CD4-positive, alpha-beta memory T cell (primary cell): ENCODE results near the gene FGD2. TPM values are rescaled to one million over a fixed set of nuclear protein-coding genes. Genes with fewer than 3 reads are reported as not detected.
A peak's percentile ranks its signal among the peaks of the same experiment; 100 is the strongest.

Source experiments
- CTCF ChIA-PET: fragments of 350-600 bp; sonication (Branson Sonifier 250); formaldehyde crosslinking; loops from one replicate; lab custom pipeline; 2021; ENCODE audit warnings: inconsistent platforms; ENCODE audit not compliant: partially characterized antibody; lab: Charles Lee
- POLR2A ChIA-PET: fragments of 350-600 bp; sonication (Branson Sonifier 250); formaldehyde crosslinking; loops from one replicate; lab custom pipeline; 2021; ENCODE audit not compliant: partially characterized antibody; lab: Charles Lee
- DNase-seq, 5 donors: peaks; one replicate each; pipeline versions ENCODE4 v3.0.0 to v3.0.0-alpha.2; 2020 to 2022; ENCODE audit warnings: mixed read lengths in 1 of 5
- H3K27ac ChIP-seq: one replicate; pipeline ENCODE4 v1.7.0; 2013; ENCODE audit warnings: low read depth, low read length
- H3K27me3 ChIP-seq: 2 replicates; pipeline ENCODE4 v1.7.0; 2013; ENCODE audit warnings: mild to moderate bottlenecking, low read length, moderate library complexity; ENCODE audit not compliant: insufficient read depth
- H3K36me3 ChIP-seq: 2 replicates; pipeline ENCODE4 v1.7.0; 2013; ENCODE audit warnings: mild to moderate bottlenecking, low read length, moderate library complexity; ENCODE audit not compliant: insufficient read depth
- H3K4me1 ChIP-seq: 2 replicates; pipeline ENCODE4 v1.7.0; 2013; ENCODE audit warnings: mild to moderate bottlenecking, low read length, moderate library complexity; ENCODE audit not compliant: insufficient read depth
- H3K4me3 ChIP-seq, 2 donors: one replicate each; pipeline ENCODE4 v1.7.0; 2013; ENCODE audit warnings: low read length in 2 of 2, mild to moderate bottlenecking in 1 of 2
- H3K9me3 ChIP-seq, 2 donors: one replicate each; pipeline ENCODE4 v1.7.0; 2013; ENCODE audit warnings: low read length in 2 of 2, control low read depth in 1 of 2; ENCODE audit not compliant: control insufficient read depth in 1 of 2
- H3K27ac Mint-ChIP-seq, 7 donors: one replicate each; pipeline ENCODE4 v1.8.0; 2020 to 2021; ENCODE audit warnings: mixed read lengths in 7 of 7, mild to moderate bottlenecking in 6 of 7, inconsistent platforms in 3 of 7, moderate library complexity in 3 of 7
- H3K27me3 Mint-ChIP-seq, 2 donors: one replicate each; pipeline ENCODE4 v1.8.0; 2020 to 2021; ENCODE audit warnings: mixed read lengths in 2 of 2
- H3K36me3 Mint-ChIP-seq, 2 donors: one replicate each; pipeline ENCODE4 v1.8.0; 2020 to 2021; ENCODE audit warnings: mixed read lengths in 2 of 2, inconsistent platforms in 1 of 2, mild to moderate bottlenecking in 1 of 2
- H3K4me1 Mint-ChIP-seq, 4 donors: one replicate each; pipeline ENCODE4 v1.8.0; 2020 to 2021; ENCODE audit warnings: mixed read lengths in 4 of 4, mild to moderate bottlenecking in 1 of 4
- H3K4me3 Mint-ChIP-seq, 8 donors: one replicate each; pipeline ENCODE4 v1.8.0; 2020 to 2021; ENCODE audit warnings: mixed read lengths in 8 of 8, mild to moderate bottlenecking in 7 of 8, moderate library complexity in 6 of 8, inconsistent platforms in 3 of 8
- H3K9me3 Mint-ChIP-seq, 8 donors: one replicate each; pipeline ENCODE4 v1.8.0; 2020 to 2021; ENCODE audit warnings: mixed read lengths in 8 of 8, mild to moderate bottlenecking in 5 of 8, inconsistent platforms in 3 of 8, moderate library complexity in 1 of 8
- intact Hi-C: fragments of 100-400 bp; cut with micrococcal nuclease; formaldehyde crosslinking; loops from one replicate; pipeline ENCODE4 v1.15.1; 2023
- polyA plus RNA-seq, 2 donors: library from polyadenylated mRNA; unstranded; fragments of 300-500 nt; fragmentation: Illumina TruSeq; gene quantifications; one replicate each; pipeline ENCODE4 v1.2.3, GENCODE V29; 2021
- total RNA-seq, 2 experiments: library from RNA; stranded (reverse); gene quantifications; one replicate each; pipeline ENCODE4 v1.2.3, GENCODE V29; 2021

Gene FGD2
- total and polyA plus RNA-seq, 4 experiments from 2014 or later = 0.11 to 1.5 (median 1.4) TPM; not detected in 1

GRCh38 chr6:37050854-37051137 is 45.3 kb downstream of the FGD2 start:
- intact Hi-C loops = loop anchor here (1.0 kb wide), 3 partner anchors 29 to 158 kb away; no protein-coding TSS in a partner anchor
- CTCF ChIA-PET = interaction anchor here (0.7 to 14.7 kb wide), 31 partner anchors 10 to 285 kb away, joined by 3 to 285 read pairs (median 5); partner anchors contain the start of gene PIM1
- Mint-ChIP-seq H3K36me3 (no peaks in the 10 kb centered on the region), H3K9me3 (no peaks in the 10 kb centered on the region), H3K27me3 (no peaks in the 10 kb centered on the region), H3K27ac (peak overlapping the region; percentile 90 to 97 (median 94)), H3K4me1 (peaks cover 52 to 68% (median 61%) of the 10 kb centered on the region in 4 donors), H3K4me3 (peak overlapping the region in 7 of 8 donors; percentile 53 to 92 (median 85))
- H3K4me3 ChIP-seq = peak overlapping the region; percentile 49 to 58
- POLR2A ChIA-PET = interaction anchor here (0.8 to 13.6 kb wide), 16 partner anchors 14 to 165 kb away, joined by 3 to 386 read pairs (median 4); partner anchors contain the start of genes C6orf89, MTCH1 and PIM1
- H3K27ac ChIP-seq = peak overlapping the region; percentile 72
- no peak for DNase-seq
- no peaks in the 10 kb centered on the region for H3K36me3 ChIP-seq
- H3K9me3 ChIP-seq = no peaks in the 10 kb centered on the region
- peaks cover 66% of the 10 kb centered on the region for H3K4me1 ChIP-seq
- no peaks in the 10 kb centered on the region for H3K27me3 ChIP-seq

- Histone ChIP-seq H3K4me1 (peaks cover 60% of the 10 kb centered on the region), H3K27me3 (no peaks in the 10 kb centered on the region), H3K4me3 (no peak overlapping the region), H3K9me3 (no peaks in the 10 kb centered on the region), H3K36me3 (no peaks in the 10 kb centered on the region), H3K27ac (peak overlapping the region; percentile 72)
- Mint-ChIP-seq H3K9me3 (no peaks in the 10 kb centered on the region), H3K4me1 (peaks cover 50 to 62% (median 55%) of the 10 kb centered on the region in 4 donors), H3K27ac (peak overlapping the region; percentile 31 to 94 (median 92)), H3K4me3 (peak overlapping the region; percentile 38 to 92 (median 68)), H3K27me3 (no peaks in the 10 kb centered on the region), H3K36me3 (no peaks in the 10 kb centered on the region)
- ChIA-PET POLR2A (interaction anchor here (0.6 to 13.6 kb wide), 17 partner anchors 15 to 166 kb away, joined by 3 to 386 read pairs (median 4); partner anchors contain the start of genes C6orf89, MTCH1 and PIM1), CTCF (interaction anchor here (0.7 to 14.7 kb wide), 42 partner anchors 10 to 285 kb away, joined by 3 to 285 read pairs (median 5); partner anchors contain the start of gene PIM1)
- DNase-seq = peak; percentile 84 to 91 (median 84)
- intact Hi-C loops = loop anchor here (1.0 kb wide), 3 partner anchors 30 to 157 kb away; no protein-coding TSS in a partner anchor
These were observed 45.9 kb downstream of the FGD2 start for GRCh38 chr6:37051138-37052026.

- Mint-ChIP-seq H3K27ac (peak overlapping the region in 6 of 7 donors; percentile 25 to 94 (median 75)), H3K9me3 (no peaks in the 10 kb centered on the region), H3K4me1 (peaks cover 45 to 55% (median 49%) of the 10 kb centered on the region in 4 donors), H3K27me3 (no peaks in the 10 kb centered on the region), H3K36me3 (no peaks in the 10 kb centered on the region), H3K4me3 (peak overlapping the region in 3 of 8 donors; percentile 17 to 92 (median 29))
- intact Hi-C loops = no loop called here
- no peak overlapping the region for H3K4me3 ChIP-seq
- H3K36me3 ChIP-seq = no peaks in the 10 kb centered on the region
- no peaks in the 10 kb centered on the region for H3K27me3 ChIP-seq
- peaks cover 53% of the 10 kb centered on the region for H3K4me1 ChIP-seq
- no peaks in the 10 kb centered on the region for H3K9me3 ChIP-seq
- no peak overlapping the region for H3K27ac ChIP-seq
- ChIA-PET CTCF (interaction anchor here (0.6 to 14.7 kb wide), 30 partner anchors 8 to 533 kb away, joined by 3 to 285 read pairs (median 5); partner anchors contain the start of gene PIM1), POLR2A (interaction anchor here (0.6 to 13.6 kb wide), 11 partner anchors 14 to 156 kb away, joined by 3 to 386 read pairs (median 19); partner anchors contain the start of genes MTCH1 and PIM1)
- DNase-seq = no peak
These were observed 46.7 kb downstream of the FGD2 start for GRCh38 chr6:37052027-37052628.

GRCh38 chr6:37053683-37054082 is 48.2 kb downstream of the FGD2 start:
- no peak overlapping the region for H3K4me3 ChIP-seq
- Mint-ChIP-seq H3K4me3 (no peak overlapping the region), H3K36me3 (no peaks in the 10 kb centered on the region), H3K27ac (peak overlapping the region in 1 of 7 donors; percentile 44), H3K27me3 (no peaks in the 10 kb centered on the region), H3K4me1 (peaks cover 34 to 39% (median 36%) of the 10 kb centered on the region in 4 donors), H3K9me3 (no peaks in the 10 kb centered on the region)
- H3K4me1 ChIP-seq = peaks cover 37% of the 10 kb centered on the region
- POLR2A ChIA-PET = interaction anchor here (13.6 kb wide), 1 partner anchor 119 kb away, joined by 386 read pairs; the partner anchor contains the start of gene PIM1
- intact Hi-C loops = no loop called here
- H3K27me3 ChIP-seq = no peaks in the 10 kb centered on the region
- no peaks in the 10 kb centered on the region for H3K9me3 ChIP-seq
- CTCF ChIA-PET = interaction anchor here (0.9 to 14.7 kb wide), 7 partner anchors 10 to 155 kb away, joined by 3 to 285 read pairs (median 14); partner anchors contain the start of gene PIM1
- H3K36me3 ChIP-seq = no peaks in the 10 kb centered on the region
- H3K27ac ChIP-seq = no peak overlapping the region
- no peak for DNase-seq

GRCh38 chr6:37054171-37054570 is 48.7 kb downstream of the FGD2 start:
- Histone ChIP-seq H3K27ac (no peak overlapping the region), H3K9me3 (no peaks in the 10 kb centered on the region), H3K4me3 (no peak overlapping the region), H3K4me1 (peaks cover 32% of the 10 kb centered on the region), H3K27me3 (no peaks in the 10 kb centered on the region), H3K36me3 (no peaks in the 10 kb centered on the region)
- peaks cover 29 to 34% (median 32%) of the 10 kb centered on the region in 4 donors for H3K4me1 Mint-ChIP-seq
- intact Hi-C loops = no loop called here
- H3K27me3 Mint-ChIP-seq = no peaks in the 10 kb centered on the region
- no peaks in the 10 kb centered on the region for H3K9me3 Mint-ChIP-seq
- no peaks in the 10 kb centered on the region for H3K36me3 Mint-ChIP-seq
- H3K27ac Mint-ChIP-seq = peak overlapping the region in 3 of 7 donors; percentile 44 to 91 (median 74)
- peak overlapping the region in 1 of 8 donors; percentile 27 for H3K4me3 Mint-ChIP-seq
- ChIA-PET POLR2A (interaction anchor here (13.6 kb wide), 1 partner anchor 118 kb away, joined by 386 read pairs; the partner anchor contains the start of gene PIM1), CTCF (interaction anchor here (0.9 to 14.7 kb wide), 7 partner anchors 10 to 155 kb away, joined by 3 to 285 read pairs (median 14); partner anchors contain the start of gene PIM1)
- DNase-seq = no peak

GRCh38 chr6:37054580-37054979 is 49.1 kb downstream of the FGD2 start:
- H3K27me3 Mint-ChIP-seq = no peaks in the 10 kb centered on the region

More at GRCh38 chr6:37054580-37054979, 49.1 kb downstream of the FGD2 start:
- Histone ChIP-seq H3K27ac (no peak overlapping the region), H3K4me3 (no peak overlapping the region), H3K4me1 (peaks cover 28% of the 10 kb centered on the region), H3K27me3 (no peaks in the 10 kb centered on the region), H3K9me3 (no peaks in the 10 kb centered on the region), H3K36me3 (no peaks in the 10 kb centered on the region)
- Mint-ChIP-seq H3K4me1 (peaks cover 26 to 30% (median 28%) of the 10 kb centered on the region in 4 donors), H3K27ac (peak overlapping the region in 6 of 7 donors; percentile 12 to 91 (median 52)), H3K4me3 (no peak overlapping the region), H3K36me3 (no peaks in the 10 kb centered on the region), H3K9me3 (no peaks in the 10 kb centered on the region)
- intact Hi-C loops = no loop called here
- CTCF ChIA-PET = interaction anchor here (0.9 to 14.7 kb wide), 6 partner anchors 26 to 155 kb away, joined by 3 to 285 read pairs (median 89); partner anchors contain the start of gene PIM1
- no peak for DNase-seq
- POLR2A ChIA-PET = interaction anchor here (13.6 kb wide), 1 partner anchor 118 kb away, joined by 386 read pairs; the partner anchor contains the start of gene PIM1
